NCI-H2029 (cell line): ENCODE measurements around the gene MYMK.

ENCODE experiments used
- DNase-seq: peaks from one replicate; lab custom pipeline; 2025; lab: John Stamatoyannopoulos, UW

Gene MYMK

DNA sequence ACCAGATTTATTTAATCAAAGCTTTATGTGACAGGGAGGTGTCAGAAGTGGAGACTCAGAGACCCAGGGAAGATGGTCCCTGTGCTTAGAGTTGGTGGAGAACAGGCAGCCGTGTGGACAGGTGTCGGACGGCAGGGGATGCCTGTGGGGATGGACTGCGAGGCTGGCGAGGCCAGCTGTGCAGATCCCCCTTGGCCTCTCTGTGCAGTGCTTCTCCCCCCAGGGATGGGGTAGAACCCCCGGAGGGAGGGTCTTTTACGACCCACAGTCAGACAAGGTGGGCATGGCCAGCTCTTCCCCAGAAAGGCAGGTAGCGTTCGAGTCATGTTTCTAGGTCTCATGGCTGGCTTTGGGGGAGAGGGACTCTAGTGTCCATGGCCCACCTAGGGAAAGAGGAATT is 41.1 kb downstream of the MYMK start:
- no peak for DNase-seq

DNA sequence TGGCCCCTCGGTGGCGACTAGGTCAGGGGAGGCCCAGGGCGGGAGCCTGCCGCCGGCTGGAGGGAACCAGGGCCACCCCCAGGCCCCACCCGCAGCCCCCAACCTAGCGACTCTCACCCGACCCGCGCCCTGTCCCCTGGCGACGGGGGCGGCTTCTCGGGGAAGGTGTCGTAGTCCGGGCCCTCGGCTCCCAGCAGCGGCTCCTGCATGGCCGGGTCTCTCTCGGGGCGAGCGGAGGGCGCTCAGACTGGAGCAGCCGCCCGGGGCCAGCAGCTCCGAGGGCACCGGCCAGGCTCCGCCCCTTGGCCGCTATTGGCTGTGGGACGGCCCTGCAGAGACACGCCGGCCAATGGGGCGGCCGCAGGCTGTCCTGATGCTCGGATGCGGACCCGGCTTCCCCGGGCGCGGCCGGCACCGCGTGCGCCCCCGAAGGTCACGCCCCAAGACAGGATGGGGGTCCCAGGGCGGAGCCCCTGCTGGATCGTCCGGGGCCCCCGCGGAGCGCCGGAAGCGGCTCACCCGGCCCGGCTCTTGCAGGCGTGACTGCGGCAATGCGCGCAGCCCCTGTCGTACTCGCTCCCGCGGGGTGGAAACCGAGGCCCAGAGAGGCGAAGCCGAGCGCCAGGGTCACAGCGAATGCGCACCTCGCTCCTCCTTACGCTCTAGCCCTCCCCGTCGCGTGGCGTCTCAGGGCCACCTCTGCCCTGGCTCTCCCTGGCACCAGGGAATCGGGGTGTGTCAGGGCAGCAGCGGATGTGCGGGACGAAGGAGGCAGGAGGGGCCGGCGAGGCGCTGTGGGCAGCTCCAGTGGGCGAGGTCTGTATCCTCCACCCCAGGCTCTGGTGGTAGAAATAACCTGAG is 45.7 kb downstream of the MYMK start, which contains the start of gene SLC2A6:
Gene SLC2A6, minus strand, starts transcription at position 249 of the 861 bp plus-strand sequence. Its CDS starts 40 bp downstream, at position 209.
- peak; percentile 49 for DNase-seq

DNA sequence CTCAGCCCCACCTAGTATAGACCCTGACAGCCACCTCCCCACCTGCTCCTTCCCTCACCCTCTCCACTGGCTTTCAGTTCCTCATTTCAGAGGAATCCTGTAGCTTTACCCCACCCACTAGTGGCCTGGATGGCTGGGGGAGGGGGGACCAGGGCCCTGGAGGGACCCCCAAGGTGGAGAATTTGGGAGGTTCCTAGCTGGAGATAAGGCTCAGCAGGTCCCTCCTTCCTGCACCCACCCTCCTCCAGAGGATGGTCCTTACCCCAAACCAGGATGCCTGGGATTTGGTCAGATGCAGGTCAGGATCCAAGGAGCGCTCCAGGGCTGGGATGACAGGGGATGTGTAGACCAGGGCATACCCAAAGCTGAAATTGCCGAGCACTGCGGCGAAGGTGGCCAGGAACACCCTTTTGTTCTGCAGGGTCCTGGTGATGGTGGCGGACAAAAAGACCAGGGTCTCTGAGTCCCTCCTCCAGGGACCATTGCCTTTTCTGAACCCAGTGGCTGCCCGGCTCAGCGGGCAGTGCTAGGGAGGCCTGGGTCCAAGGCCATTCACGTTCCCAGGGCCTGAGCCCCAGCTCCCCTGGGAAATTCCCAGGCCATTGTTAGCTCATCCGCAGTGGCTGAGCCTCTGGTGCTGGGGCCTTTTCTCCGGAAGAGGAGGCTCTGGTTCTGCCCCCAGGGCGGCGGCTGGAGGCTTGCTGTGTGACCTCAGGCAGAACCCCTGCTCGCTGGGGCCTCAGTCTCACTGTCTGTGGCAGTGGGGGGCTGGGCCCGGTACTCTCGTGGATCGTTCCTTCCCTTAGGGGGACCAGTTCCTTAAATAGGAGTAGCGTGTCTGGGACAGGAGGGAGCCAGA is 46.5 kb downstream of the MYMK start:
- DNase-seq, result no peak

DNA sequence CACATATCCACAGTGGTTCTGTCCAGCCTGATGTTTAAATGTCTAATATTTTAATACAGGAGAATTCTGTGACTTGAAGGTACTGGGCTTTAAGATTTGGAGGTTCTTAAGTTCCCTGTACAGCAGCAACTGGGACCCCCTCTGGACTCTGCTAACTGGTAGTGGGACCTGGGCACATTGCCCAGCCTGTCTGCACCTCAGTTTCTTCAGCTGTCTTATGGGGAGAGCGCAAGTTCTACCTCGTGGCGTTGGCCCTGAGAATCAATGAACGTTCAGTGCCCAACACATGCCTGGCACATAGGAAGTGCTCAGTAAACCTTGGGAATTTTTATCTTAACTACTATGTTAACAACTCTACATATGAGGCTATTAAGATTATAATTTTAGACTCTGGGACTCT is 47.3 kb downstream of the MYMK start:
- DNase-seq, result no peak

DNA sequence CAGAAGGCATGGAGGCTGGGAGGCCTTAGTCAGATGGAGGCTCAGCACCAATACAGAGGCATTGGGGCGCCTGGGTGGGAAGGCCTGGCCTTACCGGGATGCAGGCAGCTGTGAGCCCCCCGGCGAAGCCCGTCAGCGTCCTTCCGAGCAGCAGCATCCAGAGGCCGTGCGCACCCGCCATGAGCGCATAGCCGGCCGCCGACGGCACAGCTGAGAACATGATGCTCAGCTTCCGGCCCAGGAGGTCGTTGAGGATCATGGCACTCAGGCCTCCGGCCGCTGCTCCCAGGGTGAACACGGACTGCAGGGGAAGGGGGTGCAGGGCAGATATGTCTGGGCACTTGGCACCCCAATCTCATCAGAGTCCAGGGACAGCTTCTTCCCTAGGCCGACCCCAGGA is 47.8 kb downstream of the MYMK start:
- no peak for DNase-seq

DNA sequence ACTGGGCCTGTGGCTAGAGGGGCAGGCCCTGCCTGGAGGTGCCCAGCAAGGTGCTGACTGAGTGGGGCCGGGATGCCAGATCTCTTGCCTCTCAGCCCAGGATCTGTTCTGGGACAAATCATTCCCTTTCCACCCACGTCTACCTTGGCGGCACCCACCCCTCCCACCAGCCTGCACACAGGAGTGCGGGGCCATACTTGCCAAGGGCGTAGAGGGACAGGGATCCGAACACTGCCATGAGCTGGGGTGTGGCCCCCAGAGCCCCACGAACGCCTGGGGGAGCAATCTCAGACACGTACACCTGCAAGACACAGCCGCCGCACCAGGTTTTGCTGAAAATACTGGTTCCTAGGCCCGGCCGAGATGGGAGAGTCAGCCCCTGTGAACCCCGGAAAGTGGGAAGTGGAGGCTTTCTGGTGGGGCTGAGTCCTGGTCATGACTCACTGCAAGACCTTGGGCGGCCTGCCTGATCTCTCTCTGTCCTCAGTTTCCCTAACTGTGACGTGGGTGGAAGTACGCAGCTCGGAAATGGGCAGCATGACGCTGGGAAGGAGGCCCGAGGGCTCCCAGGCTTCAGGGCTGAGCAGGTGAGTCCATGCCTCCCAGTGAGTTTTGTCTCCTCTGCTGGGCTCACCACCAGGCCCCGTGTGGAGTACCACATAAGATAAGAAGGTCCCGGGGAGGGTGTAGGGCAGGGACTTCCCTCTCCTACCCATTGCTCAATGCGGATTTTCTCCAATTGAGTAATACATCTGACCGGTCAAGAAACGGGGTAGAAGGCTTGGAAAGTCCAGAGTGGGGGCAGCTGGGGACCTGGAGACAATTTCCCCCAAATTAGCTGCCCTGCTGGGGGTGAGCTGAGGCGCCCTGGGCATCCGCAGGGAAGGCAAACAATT is 48.5 kb downstream of the MYMK start:
- no peak for DNase-seq

DNA sequence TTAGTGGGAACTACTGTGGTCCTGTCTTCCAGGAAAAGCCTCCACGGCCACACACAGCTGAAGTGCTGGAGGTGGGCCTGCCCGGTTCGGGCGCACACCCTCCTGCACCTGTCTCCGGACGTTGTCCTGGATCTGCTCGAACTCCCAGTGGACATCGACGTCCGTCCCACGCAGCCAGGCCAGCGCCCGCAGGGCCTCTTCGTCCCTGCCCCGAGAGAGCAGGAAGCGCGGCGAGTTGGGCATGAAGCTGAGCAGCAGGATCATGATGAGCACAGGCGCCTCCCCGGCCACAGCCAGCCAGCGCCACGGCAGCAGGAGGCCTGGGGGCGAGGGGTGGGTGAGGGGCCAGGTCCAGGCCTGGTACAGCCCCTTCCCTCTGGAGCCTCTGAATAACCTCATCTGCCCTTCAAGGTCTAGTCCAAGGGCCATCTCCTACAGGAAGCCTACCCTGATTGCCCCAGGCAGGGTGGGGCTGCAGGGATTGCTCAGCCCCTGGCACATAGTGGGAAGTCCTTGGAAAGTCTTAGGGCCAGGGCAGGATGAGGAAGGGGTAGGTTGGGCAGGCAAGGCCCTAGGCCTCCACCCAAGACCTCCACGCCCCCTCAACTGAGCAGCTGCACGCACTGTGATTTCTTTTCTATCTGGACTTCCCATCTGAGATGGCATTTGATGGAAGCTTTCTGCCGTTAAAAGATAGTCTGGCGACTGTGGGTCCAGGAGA is 49.3 kb downstream of the MYMK start:
- DNase-seq, result no peak

DNA sequence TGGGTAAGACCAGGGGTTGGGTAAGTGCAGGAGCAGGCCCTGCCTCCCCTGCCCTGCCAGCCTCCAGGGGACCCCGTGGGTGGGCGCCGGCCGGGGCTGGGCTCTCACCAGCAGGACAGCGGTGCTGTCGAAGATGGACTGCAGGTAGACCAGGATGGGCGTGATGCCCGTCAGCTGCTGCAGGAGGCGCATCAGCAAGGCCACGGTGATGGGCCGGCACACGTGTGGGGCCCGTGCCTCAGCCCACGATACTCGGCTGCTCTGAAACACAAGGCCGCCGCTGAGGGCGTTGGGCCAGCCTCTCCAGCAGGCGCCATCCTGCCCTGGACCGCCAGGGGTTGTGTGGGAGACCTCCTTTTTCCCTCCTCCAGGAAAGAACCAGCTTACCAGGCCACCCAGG is 49.9 kb downstream of the MYMK start:
- no peak for DNase-seq

DNA sequence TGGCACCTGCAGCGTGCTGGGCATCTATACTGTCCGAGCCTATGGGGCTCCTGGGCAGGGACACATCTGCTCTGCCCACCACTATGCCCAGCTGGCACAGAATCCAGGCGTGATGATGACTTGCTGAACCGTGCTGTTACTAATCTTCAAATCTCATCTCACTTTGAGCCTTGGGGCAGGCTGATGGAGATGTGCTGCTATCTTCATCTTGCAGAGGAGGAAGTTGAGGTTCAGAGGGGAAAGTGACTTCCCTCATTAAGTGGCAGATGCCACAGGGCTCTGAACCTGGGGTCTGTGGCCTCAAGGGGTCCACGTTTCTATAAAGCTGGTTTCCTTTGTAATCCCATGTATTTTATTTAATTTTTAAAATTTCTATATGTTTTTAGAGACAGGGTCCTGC is 50.5 kb downstream of the MYMK start:
- DNase-seq, result no peak

DNA sequence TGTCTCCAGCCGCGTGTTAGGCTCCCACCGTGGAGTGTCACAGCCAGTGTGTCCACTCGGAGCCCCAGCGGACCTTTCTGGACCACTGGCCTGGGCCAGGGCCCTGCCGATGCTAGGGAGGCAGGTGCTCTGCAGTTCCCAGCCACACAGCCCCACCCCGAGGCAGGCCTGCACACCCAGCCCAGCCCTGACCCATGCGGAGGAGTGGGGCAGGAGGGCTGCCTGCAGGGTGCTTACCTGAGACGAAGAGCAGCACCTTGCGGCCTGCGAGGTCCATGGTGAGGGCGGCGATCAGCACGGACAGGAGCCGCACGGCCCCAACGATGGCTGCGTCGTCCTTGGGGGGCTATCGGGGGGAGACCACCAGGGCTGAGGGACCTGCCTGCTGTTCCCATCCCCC is 51.0 kb downstream of the MYMK start:
- no peak for DNase-seq

DNA sequence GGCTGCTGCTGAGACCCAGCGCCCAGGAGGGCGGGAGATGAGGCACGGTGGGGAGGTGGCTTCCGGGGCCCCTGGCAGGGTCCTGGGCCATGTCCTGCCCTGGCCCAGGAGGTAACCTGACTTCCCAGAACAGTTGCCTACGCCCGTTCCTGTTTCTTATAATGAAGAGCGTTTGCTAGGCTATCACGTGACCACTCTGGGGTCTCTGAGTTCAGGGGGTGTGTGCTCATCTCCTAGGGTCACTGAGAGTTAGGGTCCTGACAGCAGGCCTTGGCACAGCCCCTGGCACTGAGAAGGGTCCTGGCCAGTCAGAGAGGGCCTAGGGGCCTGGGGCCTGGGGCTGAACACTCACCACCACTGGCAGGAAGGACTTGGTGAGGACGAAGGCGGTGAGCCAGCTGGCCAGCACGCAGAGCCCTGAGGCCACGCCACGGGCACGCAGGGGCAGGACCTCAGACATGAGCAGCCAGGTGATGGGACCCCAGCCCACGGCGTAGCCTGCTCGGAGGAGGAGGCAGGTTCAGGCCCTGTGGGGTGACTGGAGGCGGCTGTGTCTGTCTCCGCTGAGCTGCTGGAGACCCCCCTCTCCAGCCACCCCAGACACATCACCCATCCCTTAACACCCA is 51.9 kb downstream of the MYMK start:
- DNase-seq, result no peak

DNA sequence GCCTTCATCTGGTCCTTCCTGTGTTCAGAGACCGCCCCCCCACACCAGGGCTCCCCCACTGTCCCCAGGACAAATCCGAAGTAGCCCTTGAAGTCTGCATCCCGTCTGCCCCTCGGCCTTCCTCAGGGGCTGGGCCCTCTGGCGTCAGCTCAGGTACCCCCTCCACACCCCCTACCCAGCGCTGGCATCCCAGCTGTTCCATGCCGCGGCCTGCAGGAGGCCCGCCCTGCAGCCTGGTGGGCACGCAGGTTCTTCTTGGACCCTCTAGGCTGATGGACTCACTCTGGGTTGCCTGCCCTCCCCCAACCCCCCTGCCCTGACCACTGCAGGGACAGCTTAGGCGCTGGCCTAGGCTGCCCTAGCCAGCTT is 52.5 kb downstream of the MYMK start:
- DNase-seq, result no peak

DNA sequence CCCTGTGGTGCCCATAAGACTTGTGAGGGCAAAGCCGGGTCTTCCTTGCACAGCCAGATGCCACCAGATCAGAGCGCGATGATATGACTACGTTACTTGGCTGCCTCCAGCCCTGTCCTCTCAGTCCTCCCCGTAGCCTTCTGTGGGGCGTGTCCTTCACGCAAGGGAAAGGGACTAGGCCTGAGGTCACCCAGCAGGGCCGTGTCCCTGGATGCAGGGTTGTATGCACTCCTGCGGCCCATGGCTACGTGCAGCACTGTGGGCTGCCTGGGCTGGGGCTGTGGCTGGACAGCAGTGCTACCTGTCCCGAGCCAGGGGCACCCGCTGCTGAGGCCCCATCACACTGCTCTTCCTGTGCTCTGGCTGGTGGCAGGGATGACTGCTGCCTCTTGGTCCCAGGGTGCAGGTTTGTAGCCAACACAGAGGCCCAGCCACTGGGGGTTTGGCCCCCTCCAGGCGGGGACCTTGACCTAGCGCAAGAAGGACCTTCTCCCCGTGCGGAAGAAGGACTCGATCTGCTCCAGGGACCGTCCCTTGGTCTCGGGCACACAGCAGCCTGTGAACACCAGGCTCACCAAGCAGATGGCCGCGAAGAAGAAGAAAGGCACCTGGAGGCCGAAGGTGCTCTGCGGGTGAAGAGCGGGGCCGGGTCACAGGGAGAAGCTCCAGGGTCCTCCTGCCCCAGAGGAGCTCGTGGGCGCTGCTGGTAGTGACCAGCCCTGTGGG is 53.0 kb downstream of the MYMK start:
- no peak for DNase-seq

DNA sequence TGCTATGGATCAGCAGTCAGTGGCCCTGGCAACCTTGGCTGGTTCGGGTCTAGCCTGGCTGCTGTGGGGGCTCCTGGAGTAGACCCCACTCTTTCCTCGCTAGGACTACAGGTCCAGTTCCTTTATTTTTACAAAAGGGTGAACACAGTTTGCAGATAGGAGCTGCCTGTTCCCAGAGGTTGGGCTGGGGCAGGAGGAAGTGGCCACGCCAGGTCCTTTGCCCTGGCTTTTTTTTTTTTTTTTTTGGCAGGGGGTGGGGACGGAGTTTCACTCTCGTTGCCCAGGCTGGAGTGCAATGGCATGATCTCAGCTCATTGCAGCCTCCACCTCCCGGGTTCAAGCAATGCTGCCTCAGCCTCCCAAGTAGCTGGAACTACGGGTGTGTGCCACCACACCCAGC is 53.8 kb downstream of the MYMK start:
- DNase-seq, result no peak

DNA sequence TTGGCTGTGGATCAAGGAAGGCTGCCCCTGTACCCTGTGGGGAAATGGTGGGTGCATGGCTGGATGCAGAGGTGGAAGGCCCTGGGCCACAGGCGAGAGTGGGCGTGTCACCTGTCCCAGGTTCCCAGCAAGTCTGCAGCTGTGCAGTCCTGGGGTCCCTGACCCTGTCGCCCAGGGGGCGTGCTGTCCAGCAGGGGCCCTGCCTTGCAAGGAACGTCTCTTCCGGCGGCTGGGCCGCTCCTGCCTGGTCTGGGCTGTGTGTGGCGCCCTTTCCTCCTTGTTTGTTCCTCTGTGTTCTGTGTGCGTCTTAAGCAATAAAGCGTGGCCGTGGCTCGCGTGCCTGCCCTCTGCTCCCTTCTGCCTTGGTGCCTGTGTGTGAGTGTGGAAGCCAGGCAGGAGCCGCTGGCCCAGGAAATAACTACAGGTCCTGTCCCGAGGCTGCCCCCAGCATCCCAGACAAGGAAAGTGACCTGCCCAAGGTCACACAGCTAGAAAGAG is 54.3 kb downstream of the MYMK start:
- no peak for DNase-seq

DNA sequence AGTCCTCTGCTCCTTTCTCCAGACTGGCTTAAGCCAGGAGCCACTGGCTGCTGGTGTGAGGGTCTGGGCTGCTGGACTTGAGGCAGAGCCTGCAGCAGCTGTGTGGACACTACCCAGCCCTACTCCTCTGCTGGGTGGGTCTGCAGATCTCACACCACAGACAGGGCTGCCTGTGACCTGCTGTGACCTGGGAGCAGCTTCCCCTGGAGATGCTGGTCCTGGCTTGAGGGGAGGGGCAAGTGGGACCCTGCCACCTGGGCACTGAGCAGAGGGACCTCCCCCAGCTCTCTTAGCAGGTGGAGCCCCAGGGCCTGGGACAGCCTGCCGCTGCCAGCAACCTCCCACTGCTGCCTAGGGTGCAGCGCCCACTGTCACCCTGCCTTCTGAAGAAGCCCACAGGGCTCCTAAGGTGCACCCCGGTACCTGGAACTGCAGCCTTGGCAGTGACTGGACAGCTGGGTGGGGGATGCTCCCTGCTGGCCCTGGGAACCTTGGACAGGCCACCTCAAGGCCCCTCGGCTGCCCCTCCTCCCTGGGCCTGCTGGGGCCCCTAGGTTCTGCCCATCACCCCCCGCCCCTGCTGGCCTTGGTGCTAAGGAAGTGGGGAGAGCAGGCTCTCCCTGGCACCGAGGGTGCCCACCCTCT is 55.9 kb downstream of the MYMK start:
- no peak for DNase-seq

DNA sequence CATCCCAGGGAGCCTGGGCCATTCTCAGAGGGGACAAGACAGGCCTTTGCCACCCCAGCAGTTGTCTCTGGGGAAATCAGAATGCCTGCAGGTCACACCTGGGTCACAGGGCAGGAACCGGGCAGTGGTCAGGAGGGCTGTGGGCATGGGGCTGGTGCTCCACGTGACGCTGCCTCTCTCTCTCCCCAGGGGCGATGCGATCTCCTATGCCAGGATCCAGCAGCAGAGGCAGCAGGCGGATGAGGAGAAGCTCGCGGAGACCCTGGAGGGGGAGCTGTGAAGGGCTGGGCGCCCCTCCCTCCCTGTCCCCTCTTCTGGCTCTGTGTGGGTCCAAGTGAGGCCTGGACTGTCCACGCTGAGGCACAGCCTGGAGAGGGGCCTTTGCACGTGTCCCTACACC is 56.4 kb downstream of the MYMK start:
- DNase-seq, result no peak

DNA sequence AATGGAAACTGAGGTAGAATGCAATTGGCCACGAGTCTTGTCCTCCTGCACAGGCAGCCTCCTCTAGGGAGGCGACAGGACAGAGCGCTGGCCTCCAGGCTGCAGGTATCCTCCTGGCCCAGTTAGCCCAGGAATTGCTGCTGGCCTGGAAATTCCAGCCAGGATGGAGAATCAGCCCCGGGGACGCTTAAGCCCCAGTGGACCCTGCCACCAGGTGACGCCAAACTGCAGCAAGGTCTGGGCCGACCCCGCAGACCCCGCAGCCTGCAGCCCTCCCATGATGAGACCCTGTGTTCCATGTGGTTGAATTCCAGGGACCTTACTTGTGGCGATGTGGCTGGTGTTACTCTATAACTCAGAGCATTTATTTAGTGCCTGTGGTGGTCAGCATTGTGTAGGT is 57.7 kb downstream of the MYMK start:
- no peak for DNase-seq

DNA sequence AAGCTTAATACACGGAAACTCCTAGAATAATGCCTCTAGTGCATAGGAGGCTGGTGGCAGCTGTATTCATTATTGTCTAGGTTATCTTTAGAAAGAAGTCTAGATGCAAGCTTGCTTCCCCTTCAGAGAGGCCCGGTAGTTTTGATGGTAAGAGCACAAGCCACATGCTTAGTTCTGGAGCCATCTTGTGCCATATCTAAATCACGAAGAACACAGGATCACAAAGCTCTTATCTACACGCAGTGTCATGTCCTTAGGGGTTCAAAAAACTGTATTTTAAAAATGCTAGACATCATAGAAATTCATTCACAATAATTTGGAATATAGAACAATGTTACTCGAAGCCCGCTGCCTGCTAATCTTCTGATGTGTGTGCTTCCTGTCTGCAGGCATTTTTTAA is 58.8 kb downstream of the MYMK start:
- no peak for DNase-seq

DNA sequence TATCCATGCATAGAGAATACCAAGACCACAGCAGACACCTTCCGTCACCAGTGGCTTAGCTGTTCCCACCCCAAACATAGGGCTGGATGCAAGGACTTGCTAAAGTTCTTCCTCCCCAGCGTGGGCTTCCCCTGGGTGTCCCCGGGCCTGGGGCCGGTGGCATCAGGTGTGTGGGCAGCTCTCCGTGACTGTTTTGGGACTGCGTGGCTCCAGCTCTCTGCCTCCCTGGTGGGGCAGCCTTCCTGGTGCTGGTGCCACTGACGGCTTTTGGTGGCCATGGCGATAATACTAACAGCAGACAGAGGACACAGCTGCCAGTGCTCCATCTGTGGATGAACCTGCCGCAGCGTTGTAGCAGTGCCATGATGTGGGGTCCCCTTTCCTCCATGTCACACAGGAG is 60.1 kb downstream of the MYMK start:
- no peak for DNase-seq
